Diencephalon (tissue), 1 donor: ENCODE measurements around the gene CLASRP. TPM values are rescaled to one million over a fixed set of nuclear protein-coding genes. Genes with fewer than 3 reads are reported as not detected.

Experiments
- small RNA-seq: library from RNA; depleted of rRNA; stranded (forward); fragments of <200 nt; gene quantifications from one replicate; pipeline ENCODE3, GENCODE V24; 2014
- total RNA-seq: library from RNA; depleted of rRNA; stranded (reverse); fragments of >200 nt; gene quantifications from one replicate; pipeline ENCODE4 v1.2.3, GENCODE V29; 2014

Gene CLASRP
- total RNA-seq: 11.3 TPM

GRCh38 chr19:45038931-45039893, at the start of gene CLASRP:
TSS of gene CLASRP (plus strand) at chr19:45039045. CDS start at chr19:45040213, 1,168 bp downstream.

GRCh38 chr19:45001087-45001739, 37.6 kb upstream of the CLASRP start, which contains the start of gene RELB:
TSS of gene RELB (plus strand) at chr19:45001464. CDS start at chr19:45001580, 116 bp downstream.

GRCh38 chr19:45076029-45076850, 37.4 kb downstream of the CLASRP start, which contains the start of gene ZNF296:
TSS of gene ZNF296 (minus strand) at chr19:45076478. CDS start at chr19:45076373, 105 bp downstream.

GRCh38 chr19:45079063-45079910, 40.4 kb downstream of the CLASRP start, which contains the start of gene GEMIN7:
TSS of gene GEMIN7 (plus strand) at chr19:45079260. CDS start at chr19:45090115, 10,855 bp downstream.

GRCh38 chr19:45092747-45093678, 54.2 kb downstream of the CLASRP start, which contains the start of gene PPP1R37:
TSS of gene PPP1R37 (plus strand) at chr19:45093179. CDS start at chr19:45093326, 147 bp downstream.

Small RNAs within 50 kb of the gene (small RNA-seq; reads per million reads assigned to genes)
- not detected for gene RNU6-611P

Other genes starting within 250 kb of the CLASRP start
- gene BCAM, start 229.9 kb upstream of the CLASRP start, total RNA-seq: 7.4 TPM
- 27.5 TPM for gene NECTIN2, start 192.7 kb upstream of the CLASRP start, total RNA-seq
- gene TOMM40, start 147.8 kb upstream of the CLASRP start, total RNA-seq: 32.3 TPM
- 260 TPM for gene APOE, start 133.2 kb upstream of the CLASRP start, total RNA-seq
- gene APOC1, start 124.4 kb upstream of the CLASRP start, total RNA-seq: 17.8 TPM
- not detected for gene APOC4, start 96.8 kb upstream of the CLASRP start, total RNA-seq
- gene APOC2, start 93.0 kb upstream of the CLASRP start, total RNA-seq: 2.5 TPM
- gene CLPTM1, start 83.7 kb upstream of the CLASRP start, total RNA-seq: 71.7 TPM
- 1.2 TPM for gene RELB, start 37.6 kb upstream of the CLASRP start, total RNA-seq
- gene ZNF296, start 37.4 kb downstream of the CLASRP start, total RNA-seq: 0.69 TPM
- 12.5 TPM for gene GEMIN7, start 40.2 kb downstream of the CLASRP start, total RNA-seq
- gene PPP1R37, start 54.1 kb downstream of the CLASRP start, total RNA-seq: 21.0 TPM
- gene NKPD1, start 121.9 kb downstream of the CLASRP start, total RNA-seq: 0.69 TPM
- 7.2 TPM for gene TRAPPC6A, start 139.2 kb downstream of the CLASRP start, total RNA-seq
- 4.4 TPM for gene BLOC1S3, start 139.7 kb downstream of the CLASRP start, total RNA-seq
- gene EXOC3L2, start 206.4 kb downstream of the CLASRP start, total RNA-seq: 0.23 TPM
- gene MARK4, start 212.2 kb downstream of the CLASRP start, total RNA-seq: 39.2 TPM